Erythroblast (primary cell): Measurements from ENCODE around the gene CTCFL.

Source experiments
- GATA1 ChIP-seq: IDR thresholded peaks from 2 replicates; pipeline ENCODE4 v1.6.1; 2011; ENCODE audit warnings: low read depth, mild to moderate bottlenecking, control low read depth, low read length, moderate library complexity
- POLR2A ChIP-seq: IDR thresholded peaks from 2 replicates; pipeline ENCODE4 v1.6.1; 2011; ENCODE audit warnings: mild to moderate bottlenecking, low read length

- TF ChIP-seq POLR2A = no peak
- no peak for TF ChIP-seq GATA1
These were observed 62.2 kb downstream of the CTCFL start for GRCh38 chr20:57462781-57463180.
